Measurements from ENCODE around the gene BCAP31. TPM values are rescaled to one million over a fixed set of nuclear protein-coding genes. Genes with fewer than 3 reads are reported as not detected.

The BCAP31 gene
- total RNA-seq, 2 experiments from 2014 or later, result 42.1 to 43.1 TPM

DNA sequence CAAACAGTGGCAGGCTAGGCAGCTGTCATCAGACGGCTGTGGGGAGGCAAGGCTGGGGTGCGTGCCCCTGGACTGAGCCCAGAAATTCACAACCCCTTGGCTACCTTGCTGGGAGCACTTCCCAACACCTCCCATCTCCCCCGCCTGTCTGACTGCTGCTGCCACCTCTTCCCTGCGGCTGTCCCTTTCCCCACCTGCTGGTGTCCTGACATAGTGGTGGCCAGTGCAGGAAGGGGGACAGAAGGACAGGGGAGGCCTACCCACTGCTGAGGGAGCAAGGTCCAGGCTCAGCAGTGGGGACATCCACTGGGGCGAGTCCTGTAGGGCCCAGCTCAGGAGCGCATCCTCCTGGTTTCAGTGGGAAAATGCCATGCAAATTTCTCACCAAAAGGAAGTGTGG lies 3.9 kb upstream of the BCAP31 start:
- Mint-ChIP-seq H3K4me1 (ENCODE audit: low read depth) (peaks cover 17% of the 10 kb centered on the region), H3K4me3 (no peak overlapping the region), H3K36me3 (ENCODE audit: low read depth) (peaks cover 13% of the 10 kb centered on the region), H3K9me3 (no peaks in the 10 kb centered on the region), H3K27ac (peak overlapping the region; percentile 80), H3K27me3 (no peaks in the 10 kb centered on the region)
- CTCF ChIA-PET, result no interaction called here
- POLR2A ChIA-PET, result no interaction called here
- Histone ChIP-seq H3K27me3 (ENCODE audit: control insufficient read depth in 1 of 2, insufficient read depth in 2 of 2, low read length in 2 of 2) (no peaks in the 10 kb centered on the region), H3K36me3 (ENCODE audit: insufficient read depth, low read length) (peaks cover 5% of the 10 kb centered on the region), H3K9me3 (ENCODE audit: control insufficient read depth in 1 of 2, insufficient read depth in 1 of 2, low read length in 2 of 2) (no peaks in the 10 kb centered on the region), H3K4me3 (ENCODE audit: low read length) (no peak overlapping the region), H3K27ac (ENCODE audit: low read depth in 1 of 2, low read length in 2 of 2) (no peak overlapping the region), H3K4me1 (ENCODE audit: insufficient read depth, low read length) (peaks cover 42% of the 10 kb centered on the region)
- no peak for DNase-seq
- no peak for ATAC-seq (ENCODE audit: poor library complexity)
- TF ChIP-seq, protein P1, sequence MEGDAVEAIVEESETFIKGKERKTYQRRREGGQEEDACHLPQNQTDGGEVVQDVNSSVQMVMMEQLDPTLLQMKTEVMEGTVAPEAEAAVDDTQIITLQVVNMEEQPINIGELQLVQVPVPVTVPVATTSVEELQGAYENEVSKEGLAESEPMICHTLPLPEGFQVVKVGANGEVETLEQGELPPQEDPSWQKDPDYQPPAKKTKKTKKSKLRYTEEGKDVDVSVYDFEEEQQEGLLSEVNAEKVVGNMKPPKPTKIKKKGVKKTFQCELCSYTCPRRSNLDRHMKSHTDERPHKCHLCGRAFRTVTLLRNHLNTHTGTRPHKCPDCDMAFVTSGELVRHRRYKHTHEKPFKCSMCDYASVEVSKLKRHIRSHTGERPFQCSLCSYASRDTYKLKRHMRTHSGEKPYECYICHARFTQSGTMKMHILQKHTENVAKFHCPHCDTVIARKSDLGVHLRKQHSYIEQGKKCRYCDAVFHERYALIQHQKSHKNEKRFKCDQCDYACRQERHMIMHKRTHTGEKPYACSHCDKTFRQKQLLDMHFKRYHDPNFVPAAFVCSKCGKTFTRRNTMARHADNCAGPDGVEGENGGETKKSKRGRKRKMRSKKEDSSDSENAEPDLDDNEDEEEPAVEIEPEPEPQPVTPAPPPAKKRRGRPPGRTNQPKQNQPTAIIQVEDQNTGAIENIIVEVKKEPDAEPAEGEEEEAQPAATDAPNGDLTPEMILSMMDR (IDR thresholded peaks at IDR 0.05), result no peak
- intact Hi-C loops (cut with DNase I, micrococcal nuclease), result loop anchor here in 1 of 2 experiments (5.0 kb wide), 1 partner anchor 64 kb away; the partner anchor contains the start of genes IDH3G and SSR4

DNA sequence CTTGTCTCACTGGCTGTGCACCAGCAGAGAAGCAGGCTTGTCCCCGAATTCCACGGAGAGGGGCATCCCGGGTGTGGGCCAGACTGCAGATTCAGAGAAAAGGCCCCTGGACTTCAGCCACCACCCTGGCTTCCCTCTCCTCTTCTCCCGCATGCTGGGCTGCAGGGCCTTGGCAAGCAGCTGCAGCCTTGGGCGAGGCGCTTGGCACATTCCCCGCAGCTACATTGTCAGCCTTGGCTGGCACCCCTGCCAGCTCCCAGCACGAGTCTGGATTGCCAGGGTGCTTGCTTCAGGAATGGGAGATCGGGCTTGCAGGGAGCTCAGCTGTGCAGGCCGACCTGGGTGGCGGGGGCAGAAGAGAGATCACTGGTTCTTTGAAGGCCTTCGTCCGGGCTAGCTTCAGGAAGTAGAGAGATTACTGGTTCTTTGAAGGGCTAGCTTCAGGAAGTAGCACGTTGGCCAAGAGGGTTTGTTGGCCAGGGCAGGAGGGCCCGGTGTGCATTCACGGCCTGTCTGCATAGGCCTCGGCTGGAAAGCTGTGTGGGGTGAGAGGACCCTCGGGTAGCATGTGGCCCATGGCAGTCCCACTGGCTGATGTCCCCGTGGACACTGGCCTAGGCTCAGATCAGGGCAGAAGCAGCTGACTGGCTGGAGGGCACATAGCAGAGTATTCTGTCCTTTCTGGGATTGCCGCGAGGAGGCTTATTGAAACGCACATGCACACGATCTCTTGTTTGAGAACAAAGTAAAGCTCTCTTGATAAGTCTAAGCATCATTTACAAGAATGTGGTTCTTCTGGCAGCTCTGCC lies 3.1 kb upstream of the BCAP31 start:
- H3K36me3 Mint-ChIP-seq (ENCODE audit: low read depth), result peaks cover 19% of the 10 kb centered on the region
- H3K27me3 Mint-ChIP-seq, result no peaks in the 10 kb centered on the region
- H3K27ac Mint-ChIP-seq, result peak overlapping the region; percentile 80
- Histone ChIP-seq H3K27me3 (ENCODE audit: control insufficient read depth in 1 of 2, insufficient read depth in 2 of 2, low read length in 2 of 2) (no peaks in the 10 kb centered on the region), H3K36me3 (ENCODE audit: insufficient read depth, low read length) (peaks cover 5% of the 10 kb centered on the region), H3K9me3 (ENCODE audit: control insufficient read depth in 1 of 2, insufficient read depth in 1 of 2, low read length in 2 of 2) (no peaks in the 10 kb centered on the region), H3K4me3 (ENCODE audit: low read length) (peak overlapping the region; percentile 44), H3K4me1 (ENCODE audit: insufficient read depth, low read length) (peaks cover 50% of the 10 kb centered on the region), H3K27ac (ENCODE audit: low read depth in 1 of 2, low read length in 2 of 2) (no peak overlapping the region)
- ATAC-seq (ENCODE audit: poor library complexity), result no peak
- intact Hi-C loops (cut with DNase I, micrococcal nuclease), result loop anchor here in 1 of 2 experiments (5.0 kb wide), 1 partner anchor 65 kb away; the partner anchor contains the start of genes IDH3G and SSR4
- CTCF ChIA-PET, result no interaction called here
- POLR2A ChIA-PET, result interaction anchor here (2.0 kb wide), 1 partner anchor 244 kb away, joined by 5 read pairs; the partner anchor contains the start of gene HCFC1
- peak in 1 of 14 experiments; percentile 13 for DNase-seq
- H3K9me3 Mint-ChIP-seq, result no peaks in the 10 kb centered on the region
- TF ChIP-seq, protein P1 (IDR thresholded peaks at IDR 0.05), result no peak
- H3K4me1 Mint-ChIP-seq (ENCODE audit: low read depth), result peaks cover 24% of the 10 kb centered on the region
- H3K4me3 Mint-ChIP-seq, result peak overlapping the region; percentile 79

GRCh38 chrX:153726286-153727122 lies 2.3 kb upstream of the BCAP31 start:
- TF ChIP-seq, protein P1 (IDR thresholded peaks at IDR 0.05), result no peak
- Histone ChIP-seq H3K4me1 (ENCODE audit: insufficient read depth, low read length) (peaks cover 53% of the 10 kb centered on the region), H3K36me3 (ENCODE audit: insufficient read depth, low read length) (peaks cover 2% of the 10 kb centered on the region), H3K9me3 (ENCODE audit: control insufficient read depth in 1 of 2, insufficient read depth in 1 of 2, low read length in 2 of 2) (no peaks in the 10 kb centered on the region), H3K27ac (ENCODE audit: low read depth in 1 of 2, low read length in 2 of 2) (peak overlapping the region in 1 of 2 donors; percentile 78), H3K27me3 (ENCODE audit: control insufficient read depth in 1 of 2, insufficient read depth in 2 of 2, low read length in 2 of 2) (no peaks in the 10 kb centered on the region), H3K4me3 (ENCODE audit: low read length) (peak overlapping the region; percentile 44)
- Mint-ChIP-seq H3K27ac (peak overlapping the region; percentile 80), H3K4me1 (ENCODE audit: low read depth) (peaks cover 30% of the 10 kb centered on the region), H3K4me3 (peak overlapping the region; percentile 79), H3K9me3 (no peaks in the 10 kb centered on the region), H3K36me3 (ENCODE audit: low read depth) (peaks cover 21% of the 10 kb centered on the region), H3K27me3 (no peaks in the 10 kb centered on the region)
- DNase-seq (peak in 10 of 14 experiments; percentile 19 to 76 (median 42)), ATAC-seq (ENCODE audit: poor library complexity) (peak; percentile 6)
- intact Hi-C loops (cut with DNase I, micrococcal nuclease), result loop anchor here in 1 of 2 experiments (5.0 kb wide), 1 partner anchor 66 kb away; the partner anchor contains the start of genes IDH3G and SSR4
- ChIA-PET POLR2A (interaction anchor here (2.0 kb wide), 1 partner anchor 245 kb away, joined by 5 read pairs; the partner anchor contains the start of gene HCFC1), CTCF (no interaction called here)
